Kidney (tissue), 14 donors: ENCODE data around the gene C22orf31. TPM values are rescaled to one million over a fixed set of nuclear protein-coding genes. Genes with fewer than 3 reads are reported as not detected.
A peak's percentile ranks its signal among the peaks of the same experiment; 100 is the strongest.

Experiments
- DNase-seq, 5 donors: peaks; one replicate each; pipeline ENCODE4 v3.0.0-alpha.2; 2013 to 2020
- FAIRE-seq: peaks from 2 replicates; lab custom pipeline; 2012; peaks lifted over from hg19 to GRCh38; lab: Jason Lieb, UNC
- H3K27ac ChIP-seq, 2 donors: one replicate each; pipeline ENCODE4 v1.7.0; 2013; ENCODE audit warnings: low read depth in 2 of 2, low read length in 2 of 2, inconsistent platforms in 1 of 2
- H3K27me3 ChIP-seq: one replicate; pipeline ENCODE4 v1.7.1; 2013; ENCODE audit warnings: low read length, inconsistent platforms; ENCODE audit not compliant: control insufficient read depth, insufficient read depth
- H3K36me3 ChIP-seq, 3 donors: one replicate each; pipeline versions ENCODE4 v1.7.0 to v1.7.1; 2013; ENCODE audit warnings: low read length in 3 of 3, control low read depth in 1 of 3, inconsistent platforms in 1 of 3; ENCODE audit not compliant: insufficient read depth in 3 of 3, control insufficient read depth in 2 of 3
- H3K4me1 ChIP-seq, 3 donors: one replicate each; pipeline versions ENCODE4 v1.7.0 to v1.7.1; 2013; ENCODE audit warnings: low read length in 3 of 3, inconsistent platforms in 1 of 3, low read depth in 1 of 3; ENCODE audit not compliant: control insufficient read depth in 2 of 3, insufficient read depth in 2 of 3
- H3K4me3 ChIP-seq, 3 donors: one replicate each; pipeline versions ENCODE4 v1.7.0 to v1.8.1; 2013; ENCODE audit warnings: low read length in 3 of 3, control low read depth in 1 of 3, inconsistent platforms in 1 of 3
- H3K9ac ChIP-seq, 3 donors: one replicate each; pipeline versions ENCODE4 v1.7.0 to v1.7.1; 2013; ENCODE audit warnings: low read length in 3 of 3, control low read depth in 1 of 3, inconsistent platforms in 1 of 3
- H3K9me3 ChIP-seq, 3 donors: one replicate each; pipeline versions ENCODE4 v1.7.0 to v1.7.1; 2013; ENCODE audit warnings: low read length in 3 of 3, control low read depth in 1 of 3, inconsistent platforms in 1 of 3; ENCODE audit not compliant: control insufficient read depth in 2 of 3, insufficient read depth in 1 of 3
- intact Hi-C: fragments of 100-400 bp; cut with DNase I; formaldehyde crosslinking; loops from one replicate; pipeline ENCODE4 v1.11.1; 2022
- polyA plus RNA-seq: library from polyadenylated mRNA; stranded (reverse); fragments of 350-450 nt; fragmentation: Illumina TruSeq; extraction: RNeasy Lipid Tissue Mini Kit (QIAGEN cat#74804); gene quantifications from one replicate; pipeline ENCODE4 v1.2.3, GENCODE V29; 2014; ENCODE audit warnings: low read depth, low replicate concordance; ENCODE audit not compliant: insufficient read depth
- total RNA-seq: library from RNA; stranded (reverse); fragmentation: NEBNext Ultra II Directional; extraction: Animal tissue kit (Norgen Biotek cat#: 25700); gene quantifications from one replicate; pipeline ENCODE4 v1.2.1, GENCODE V29; 2021
- TF ChIP-seq, protein P1 (sequence below): IDR thresholded peaks from 3 replicates; pipeline ENCODE4 v1.5.1; 2012; ENCODE audit warnings: mild to moderate bottlenecking, moderate library complexity, borderline replicate concordance; ENCODE audit not compliant: insufficient read depth; ENCODE audit errors: extremely low read depth
- donor health status: control.
- donor health status: control.
- donor health status: control.
- donor health status: control.
- donor health status: control.
- donor health status: DM: yes; HTN: yes; CAD: no.
- donor health status: Normal renal cell carcinoma (clear cell type).

The C22orf31 gene
- total and polyA plus RNA-seq, 2 donors from 2014 or later, result not detected

DNA sequence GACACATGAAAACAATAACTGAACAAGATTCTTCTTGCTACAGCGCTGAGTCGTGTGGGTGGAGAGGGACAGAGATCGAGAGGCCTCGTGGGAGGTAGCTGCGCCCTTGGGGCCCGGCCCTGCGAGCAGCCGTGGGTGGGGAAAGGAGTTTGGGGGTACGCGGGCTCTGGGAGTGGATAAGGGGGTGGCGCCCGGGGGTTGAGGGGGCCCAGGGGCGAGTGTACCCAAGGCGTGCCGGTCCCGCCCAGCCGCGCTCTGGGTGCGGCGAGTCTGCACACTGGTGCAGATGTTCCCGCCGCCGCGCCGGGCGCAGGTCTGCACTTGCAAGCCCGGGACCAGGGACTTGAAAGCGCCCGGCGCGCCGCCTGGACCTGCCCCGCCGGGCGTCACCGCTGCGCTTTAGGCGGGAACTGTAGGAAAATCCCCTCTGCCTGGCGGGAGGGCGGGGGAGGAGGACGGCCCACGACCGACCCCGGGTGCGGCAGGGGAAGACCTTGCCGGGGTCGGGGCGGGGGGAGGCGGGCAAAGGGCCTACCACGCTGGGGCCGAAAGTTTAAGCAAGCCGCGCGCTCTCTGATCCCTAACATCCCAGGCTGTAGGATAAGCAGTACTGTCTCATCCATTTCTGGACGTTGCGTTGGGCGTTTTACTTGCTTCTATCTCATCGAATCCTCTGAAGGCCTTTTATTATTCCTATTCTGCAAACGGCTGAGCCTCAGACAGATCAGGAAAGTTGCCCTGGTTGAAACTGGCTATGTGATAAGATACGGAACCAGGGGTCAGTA, 9.8 kb upstream of the C22orf31 start:
- DNase-seq (peak; percentile 51 to 81 (median 79)), FAIRE-seq (no peak)
- no peaks in the 10 kb centered on the region for H3K9me3 ChIP-seq
- H3K27me3 ChIP-seq, result no peaks in the 10 kb centered on the region
- H3K9ac ChIP-seq, result no peak overlapping the region
- H3K36me3 ChIP-seq, result no peaks in the 10 kb centered on the region
- TF ChIP-seq, protein P1, sequence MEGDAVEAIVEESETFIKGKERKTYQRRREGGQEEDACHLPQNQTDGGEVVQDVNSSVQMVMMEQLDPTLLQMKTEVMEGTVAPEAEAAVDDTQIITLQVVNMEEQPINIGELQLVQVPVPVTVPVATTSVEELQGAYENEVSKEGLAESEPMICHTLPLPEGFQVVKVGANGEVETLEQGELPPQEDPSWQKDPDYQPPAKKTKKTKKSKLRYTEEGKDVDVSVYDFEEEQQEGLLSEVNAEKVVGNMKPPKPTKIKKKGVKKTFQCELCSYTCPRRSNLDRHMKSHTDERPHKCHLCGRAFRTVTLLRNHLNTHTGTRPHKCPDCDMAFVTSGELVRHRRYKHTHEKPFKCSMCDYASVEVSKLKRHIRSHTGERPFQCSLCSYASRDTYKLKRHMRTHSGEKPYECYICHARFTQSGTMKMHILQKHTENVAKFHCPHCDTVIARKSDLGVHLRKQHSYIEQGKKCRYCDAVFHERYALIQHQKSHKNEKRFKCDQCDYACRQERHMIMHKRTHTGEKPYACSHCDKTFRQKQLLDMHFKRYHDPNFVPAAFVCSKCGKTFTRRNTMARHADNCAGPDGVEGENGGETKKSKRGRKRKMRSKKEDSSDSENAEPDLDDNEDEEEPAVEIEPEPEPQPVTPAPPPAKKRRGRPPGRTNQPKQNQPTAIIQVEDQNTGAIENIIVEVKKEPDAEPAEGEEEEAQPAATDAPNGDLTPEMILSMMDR, result no peak
- peaks cover 0 to 11% (median 6%) of the 10 kb centered on the region in 3 donors for H3K4me1 ChIP-seq
- intact Hi-C loops, result no loop called here
- no peak overlapping the region for H3K27ac ChIP-seq
- H3K4me3 ChIP-seq, result peak overlapping the region; percentile 14 to 54 (median 52)

DNA sequence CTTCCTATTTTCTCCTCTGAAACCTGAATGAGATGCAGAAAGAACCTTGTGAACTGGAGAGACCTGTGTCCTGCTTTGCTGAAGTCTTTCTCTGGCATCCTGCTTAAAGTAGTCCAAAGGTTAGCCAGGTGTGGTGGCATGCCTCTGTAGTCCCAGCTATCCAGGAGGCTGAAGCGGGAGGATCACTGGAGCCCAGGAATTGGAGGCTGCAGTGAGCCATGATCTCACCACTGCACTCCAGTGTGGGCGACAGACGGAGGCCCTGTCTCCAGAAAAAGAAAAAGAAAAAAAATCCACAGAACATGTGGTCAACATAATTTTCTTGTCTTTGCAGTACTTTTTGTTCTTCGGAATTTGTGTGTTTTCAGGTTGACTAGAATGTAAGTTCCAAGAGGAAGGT, 8.9 kb upstream of the C22orf31 start:
- H3K9ac ChIP-seq, result no peak overlapping the region
- intact Hi-C loops, result no loop called here
- no peak for FAIRE-seq

DNA sequence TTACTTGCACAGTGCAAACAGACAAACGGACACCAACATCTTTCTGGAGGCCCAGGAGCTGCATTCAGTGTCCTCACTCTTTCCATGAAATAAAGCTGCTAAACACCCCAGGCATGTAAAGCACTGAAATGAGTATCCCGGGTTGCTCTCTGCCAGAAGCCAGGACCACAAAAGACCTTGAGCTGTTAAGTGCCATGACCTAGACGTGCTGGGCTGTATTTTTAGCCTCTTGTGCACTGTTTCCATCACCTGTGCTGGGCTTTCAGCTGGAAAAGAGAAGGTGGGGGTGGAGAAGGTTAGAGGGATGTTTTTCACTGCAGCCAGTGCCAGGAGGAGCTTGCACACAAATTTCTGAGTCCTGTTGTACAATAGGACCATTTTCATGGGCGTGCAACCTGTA, 7.8 kb upstream of the C22orf31 start:
- Histone ChIP-seq H3K4me3 (no peak overlapping the region), H3K9ac (no peak overlapping the region), H3K27ac (peak overlapping the region in 1 of 2 donors; percentile 17), H3K36me3 (no peaks in the 10 kb centered on the region), H3K9me3 (no peaks in the 10 kb centered on the region), H3K4me1 (peaks cover 0 to 6% (median 6%) of the 10 kb centered on the region in 3 donors), H3K27me3 (no peaks in the 10 kb centered on the region)
- intact Hi-C loops, result no loop called here
- DNase-seq, result no peak
- TF ChIP-seq, protein P1, result no peak
- FAIRE-seq, result no peak

More for the DNA sequence above, 8.9 kb upstream of the C22orf31 start:
- TF ChIP-seq, protein P1, result no peak
- Histone ChIP-seq H3K27me3 (no peaks in the 10 kb centered on the region), H3K9me3 (no peaks in the 10 kb centered on the region), H3K27ac (no peak overlapping the region), H3K4me3 (no peak overlapping the region), H3K36me3 (no peaks in the 10 kb centered on the region), H3K4me1 (peaks cover 0 to 11% (median 6%) of the 10 kb centered on the region in 3 donors)
- DNase-seq, result no peak
